HepG2 (cell line): ENCODE measurements around the gene COMMD4. TPM values are rescaled to one million over a fixed set of nuclear protein-coding genes. Genes with fewer than 3 reads are reported as not detected.

Source experiments
- ARNT2 ChIP-seq: sonication (generic); formaldehyde crosslinking; IDR thresholded peaks from 2 replicates; pipeline ENCODE4 v1.8.0; 2022; ENCODE audit warnings: mild to moderate bottlenecking, low read depth, missing genetic modification reagents, moderate library complexity
- ETV6 ChIP-seq: sonication (generic); formaldehyde crosslinking; conservative IDR thresholded peaks from 2 replicates; pipeline ENCODE4 v1.4.0; 2020; ENCODE audit warnings: missing genetic modification reagents
- FIP1L1 ChIP-seq: fragments of 200-400 bp; formaldehyde crosslinking; IDR thresholded peaks from 2 replicates; pipeline ENCODE4 v1.6.1; 2018; ENCODE audit warnings: low read depth, mild to moderate bottlenecking, low read length, moderate library complexity, borderline replicate concordance; ENCODE audit not compliant: insufficient read depth
- HNRNPLL ChIP-seq: fragments of 200-400 bp; formaldehyde crosslinking; IDR thresholded peaks from 2 replicates; pipeline ENCODE4 v1.6.1; 2017; ENCODE audit warnings: mild to moderate bottlenecking, low read depth, low read length; ENCODE audit not compliant: poor library complexity, severe bottlenecking
- MAF1 ChIP-seq: sonication (generic); formaldehyde crosslinking; IDR thresholded peaks from 2 replicates; pipeline ENCODE4 v1.5.0; 2020; ENCODE audit warnings: missing genetic modification reagents, borderline replicate concordance
- MYC ChIP-seq: sonication (generic); formaldehyde crosslinking; IDR thresholded peaks from 2 replicates; pipeline ENCODE4 v1.9.0; 2021; ENCODE audit warnings: missing genetic modification reagents, borderline replicate concordance
- PRPF4 ChIP-seq: fragments of 200-400 bp; formaldehyde crosslinking; IDR thresholded peaks from 2 replicates; pipeline ENCODE4 v1.6.1; 2016; ENCODE audit warnings: low read length, low read depth; ENCODE audit not compliant: poor library complexity, severe bottlenecking
- ZNF230 ChIP-seq: sonication (generic); formaldehyde crosslinking; IDR thresholded peaks from 2 replicates; pipeline ENCODE4 v1.4.0; 2020; ENCODE audit warnings: mild to moderate bottlenecking, missing genetic modification reagents
- ZNF256 ChIP-seq: sonication (generic); formaldehyde crosslinking; conservative IDR thresholded peaks from 2 replicates; pipeline ENCODE4 v1.4.0; 2020; ENCODE audit warnings: missing genetic modification reagents
- ZNF510 ChIP-seq: sonication (generic); formaldehyde crosslinking; IDR thresholded peaks from 2 replicates; pipeline ENCODE4 v1.4.0; 2020; ENCODE audit warnings: low read depth, mild to moderate bottlenecking, missing genetic modification reagents
- ZNF543 ChIP-seq: sonication (generic); formaldehyde crosslinking; IDR thresholded peaks from 2 replicates; pipeline ENCODE4 v1.4.0; 2020; ENCODE audit warnings: mild to moderate bottlenecking, missing genetic modification reagents
- ZNF564 ChIP-seq: sonication (generic); formaldehyde crosslinking; IDR thresholded peaks from 2 replicates; pipeline ENCODE4 v1.8.1; 2023; ENCODE audit warnings: mild to moderate bottlenecking, missing genetic modification reagents
- ZNF816 ChIP-seq: sonication (generic); formaldehyde crosslinking; IDR thresholded peaks from 2 replicates; pipeline ENCODE4 v1.8.0; 2022; ENCODE audit warnings: missing genetic modification reagents, mild to moderate bottlenecking, borderline replicate concordance
- polyA plus RNA-seq, 8 experiments: library from polyadenylated mRNA; depleted of rRNA in 3 of 8; stranded (reverse) in 7 of 8; unstranded in 1 of 8; fragments of >200 nt; fragmentation: Illumina TruSeq in 4 of 8; extraction: Trizol in 4 of 8; gene quantifications; 2 replicates each; pipeline versions ENCODE4 v1.2.1 to v1.2.3, GENCODE V29; 2011 to 2016; ENCODE audit warnings: low read depth in 4 of 8, missing spikeins in 1 of 8, mixed read lengths in 1 of 8; ENCODE audit not compliant: insufficient read depth in 1 of 8
- total RNA-seq, 5 experiments: library from RNA; depleted of rRNA; stranded (reverse); fragments of >200 nt; fragmentation: Illumina TruSeq; extraction: Trizol; gene quantifications; 2 replicates each; pipeline ENCODE4 v1.2.3, GENCODE V29; 2016; ENCODE audit warnings: low read depth in 1 of 5
- TF ChIP-seq, protein P1 (sequence below), 2 experiments: sonication (generic) in 1 of 2; formaldehyde crosslinking in 1 of 2; IDR thresholded peaks; 2 replicates each; pipeline versions ENCODE4 v1.4.0 to v1.6.1; 2018 to 2020; ENCODE audit warnings: missing genetic modification reagents in 2 of 2, borderline replicate concordance in 1 of 2, low read depth in 1 of 2, mild to moderate bottlenecking in 1 of 2, missing biosample characterization in 1 of 2
- TF ChIP-seq, protein P2 (sequence below): sonication (generic); formaldehyde crosslinking; IDR thresholded peaks from 2 replicates; pipeline ENCODE4 v1.5.1; 2020; ENCODE audit warnings: missing genetic modification reagents, mild to moderate bottlenecking, borderline replicate concordance
- TF ChIP-seq, protein P3 (sequence below): sonication (generic); formaldehyde crosslinking; IDR thresholded peaks from 2 replicates; pipeline ENCODE4 v1.8.0; 2022; ENCODE audit warnings: missing genetic modification reagents, mild to moderate bottlenecking, inconsistent platforms, borderline replicate concordance
- TF ChIP-seq, protein P4 (sequence below): IDR thresholded peaks from 2 replicates; pipeline ENCODE4 v1.6.1; 2012; ENCODE audit warnings: low read depth, low read length, improper control_type of control experiment
- TF ChIP-seq, protein P5 (sequence below): sonication (generic); formaldehyde crosslinking; IDR thresholded peaks from 2 replicates; pipeline ENCODE4 v1.5.1; 2020; ENCODE audit warnings: mild to moderate bottlenecking, missing genetic modification reagents, moderate library complexity

COMMD4 gene
- total and polyA plus RNA-seq, 2 of the 13 experiments (the other 11 are each of a cell fraction or from before 2014, with no cell fraction given): 45.8 to 89.9 TPM

DNA sequence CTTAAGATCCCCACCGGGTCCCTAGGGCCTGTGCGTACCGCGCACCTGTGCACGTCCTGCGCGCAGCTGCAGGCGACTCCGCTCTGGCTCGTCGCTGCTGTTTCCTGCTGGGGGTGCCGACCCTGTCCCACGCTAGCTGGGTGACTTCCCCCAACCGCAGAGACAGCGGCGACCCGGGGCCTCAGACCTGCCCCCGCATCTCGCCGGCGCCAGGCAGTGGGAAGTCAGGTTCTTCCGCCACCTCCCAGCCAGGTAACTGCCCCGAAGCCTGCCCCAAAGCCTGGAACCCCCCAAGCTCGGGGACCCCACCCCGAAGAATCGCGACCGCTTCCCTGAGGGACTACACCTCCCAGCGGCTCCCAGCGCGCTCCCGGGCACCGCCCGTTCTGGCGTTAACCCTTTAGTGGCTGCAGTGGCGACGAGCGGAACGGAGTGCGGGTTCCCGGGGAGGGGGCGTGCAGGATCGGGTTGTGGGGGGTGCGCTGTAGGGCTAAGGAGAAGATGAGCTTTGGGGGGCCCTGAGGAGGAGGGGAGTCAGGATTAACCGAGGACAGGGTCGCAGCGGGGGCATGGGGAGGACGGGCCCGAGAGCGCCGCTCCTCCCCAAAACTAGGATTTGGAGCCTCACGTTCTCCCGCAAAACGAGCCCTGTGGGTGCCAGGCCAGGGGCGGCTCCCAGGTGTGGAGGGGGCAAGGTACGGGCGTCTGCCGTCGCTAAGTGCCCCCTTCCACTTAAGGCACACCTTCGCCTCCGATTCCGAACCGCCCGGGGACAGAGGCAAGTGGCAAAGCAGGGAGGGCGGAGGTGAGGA is 11.6 kb downstream of the COMMD4 start (continued):
- TF ChIP-seq, protein P1, sequence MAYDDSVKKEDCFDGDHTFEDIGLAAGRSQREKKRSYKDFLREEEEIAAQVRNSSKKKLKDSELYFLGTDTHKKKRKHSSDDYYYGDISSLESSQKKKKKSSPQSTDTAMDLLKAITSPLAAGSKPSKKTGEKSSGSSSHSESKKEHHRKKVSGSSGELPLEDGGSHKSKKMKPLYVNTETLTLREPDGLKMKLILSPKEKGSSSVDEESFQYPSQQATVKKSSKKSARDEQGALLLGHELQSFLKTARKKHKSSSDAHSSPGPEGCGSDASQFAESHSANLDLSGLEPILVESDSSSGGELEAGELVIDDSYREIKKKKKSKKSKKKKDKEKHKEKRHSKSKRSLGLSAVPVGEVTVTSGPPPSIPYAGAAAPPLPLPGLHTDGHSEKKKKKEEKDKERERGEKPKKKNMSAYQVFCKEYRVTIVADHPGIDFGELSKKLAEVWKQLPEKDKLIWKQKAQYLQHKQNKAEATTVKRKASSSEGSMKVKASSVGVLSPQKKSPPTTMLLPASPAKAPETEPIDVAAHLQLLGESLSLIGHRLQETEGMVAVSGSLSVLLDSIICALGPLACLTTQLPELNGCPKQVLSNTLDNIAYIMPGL (CRISPR knock-in tag; IDR thresholded peaks at IDR 0.05; ENCODE audit: borderline replicate concordance in 1 of 2, low read depth in 1 of 2): peak in 1 of 2 experiments; percentile 90; a peak in 3 of 4 replicates
- TF ChIP-seq ARNT2 (CRISPR knock-in tag): no peak; the same call in 1 of the 2 replicates
- no peak for TF ChIP-seq ETV6
- no peak for TF ChIP-seq ZNF256 (CRISPR knock-in tag)
- TF ChIP-seq ZNF510 (CRISPR knock-in tag): no peak
- no peak for TF ChIP-seq MAF1
- no peak for TF ChIP-seq ZNF816 (CRISPR knock-in tag)
- TF ChIP-seq ZNF230: no peak; the same call in 1 of the 2 replicates
- TF ChIP-seq, protein P2, sequence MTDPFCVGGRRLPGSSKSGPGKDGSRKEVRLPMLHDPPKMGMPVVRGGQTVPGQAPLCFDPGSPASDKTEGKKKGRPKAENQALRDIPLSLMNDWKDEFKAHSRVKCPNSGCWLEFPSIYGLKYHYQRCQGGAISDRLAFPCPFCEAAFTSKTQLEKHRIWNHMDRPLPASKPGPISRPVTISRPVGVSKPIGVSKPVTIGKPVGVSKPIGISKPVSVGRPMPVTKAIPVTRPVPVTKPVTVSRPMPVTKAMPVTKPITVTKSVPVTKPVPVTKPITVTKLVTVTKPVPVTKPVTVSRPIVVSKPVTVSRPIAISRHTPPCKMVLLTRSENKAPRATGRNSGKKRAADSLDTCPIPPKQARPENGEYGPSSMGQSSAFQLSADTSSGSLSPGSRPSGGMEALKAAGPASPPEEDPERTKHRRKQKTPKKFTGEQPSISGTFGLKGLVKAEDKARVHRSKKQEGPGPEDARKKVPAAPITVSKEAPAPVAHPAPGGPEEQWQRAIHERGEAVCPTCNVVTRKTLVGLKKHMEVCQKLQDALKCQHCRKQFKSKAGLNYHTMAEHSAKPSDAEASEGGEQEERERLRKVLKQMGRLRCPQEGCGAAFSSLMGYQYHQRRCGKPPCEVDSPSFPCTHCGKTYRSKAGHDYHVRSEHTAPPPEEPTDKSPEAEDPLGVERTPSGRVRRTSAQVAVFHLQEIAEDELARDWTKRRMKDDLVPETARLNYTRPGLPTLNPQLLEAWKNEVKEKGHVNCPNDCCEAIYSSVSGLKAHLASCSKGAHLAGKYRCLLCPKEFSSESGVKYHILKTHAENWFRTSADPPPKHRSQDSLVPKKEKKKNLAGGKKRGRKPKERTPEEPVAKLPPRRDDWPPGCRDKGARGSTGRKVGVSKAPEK (CRISPR knock-in tag): no peak
- no peak; the same call in none of the 2 replicates for TF ChIP-seq ZNF543 (CRISPR knock-in tag)
- TF ChIP-seq PRPF4: no peak
- peak; percentile 87 for TF ChIP-seq HNRNPLL
- TF ChIP-seq ZNF564 (CRISPR knock-in tag): no peak
- TF ChIP-seq, protein P3, sequence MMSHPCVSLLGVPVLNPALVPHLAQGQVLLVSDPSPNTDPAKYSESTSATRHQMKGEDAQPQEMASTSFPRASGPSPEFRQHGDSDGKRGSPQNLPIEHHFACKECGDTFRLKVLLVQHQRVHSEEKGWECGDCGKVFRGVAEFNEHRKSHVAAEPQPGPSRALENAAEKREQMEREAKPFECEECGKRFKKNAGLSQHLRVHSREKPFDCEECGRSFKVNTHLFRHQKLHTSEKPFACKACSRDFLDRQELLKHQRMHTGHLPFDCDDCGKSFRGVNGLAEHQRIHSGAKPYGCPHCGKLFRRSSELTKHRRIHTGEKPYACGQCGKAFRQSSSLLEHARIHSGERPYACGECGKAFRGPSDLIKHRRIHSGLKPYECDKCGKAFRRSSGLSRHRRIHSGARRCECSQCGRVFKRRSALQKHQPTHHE (CRISPR knock-in tag): peak; percentile 87; the same call in 1 of the 2 replicates
- TF ChIP-seq, protein P4, sequence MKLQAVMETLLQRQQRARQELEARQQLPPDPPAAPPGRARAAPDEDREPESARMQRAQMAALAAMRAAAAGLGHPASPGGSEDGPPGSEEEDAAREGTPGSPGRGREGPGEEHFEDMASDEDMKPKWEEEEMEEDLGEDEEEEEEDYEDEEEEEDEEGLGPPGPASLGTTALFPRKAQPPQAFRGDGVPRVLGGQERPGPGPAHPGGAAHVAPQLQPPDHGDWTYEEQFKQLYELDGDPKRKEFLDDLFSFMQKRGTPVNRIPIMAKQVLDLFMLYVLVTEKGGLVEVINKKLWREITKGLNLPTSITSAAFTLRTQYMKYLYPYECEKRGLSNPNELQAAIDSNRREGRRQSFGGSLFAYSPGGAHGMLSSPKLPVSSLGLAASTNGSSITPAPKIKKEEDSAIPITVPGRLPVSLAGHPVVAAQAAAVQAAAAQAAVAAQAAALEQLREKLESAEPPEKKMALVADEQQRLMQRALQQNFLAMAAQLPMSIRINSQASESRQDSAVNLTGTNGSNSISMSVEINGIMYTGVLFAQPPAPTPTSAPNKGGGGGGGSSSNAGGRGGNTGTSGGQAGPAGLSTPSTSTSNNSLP: no peak
- TF ChIP-seq MYC: peak; percentile 51
- TF ChIP-seq, protein P5, sequence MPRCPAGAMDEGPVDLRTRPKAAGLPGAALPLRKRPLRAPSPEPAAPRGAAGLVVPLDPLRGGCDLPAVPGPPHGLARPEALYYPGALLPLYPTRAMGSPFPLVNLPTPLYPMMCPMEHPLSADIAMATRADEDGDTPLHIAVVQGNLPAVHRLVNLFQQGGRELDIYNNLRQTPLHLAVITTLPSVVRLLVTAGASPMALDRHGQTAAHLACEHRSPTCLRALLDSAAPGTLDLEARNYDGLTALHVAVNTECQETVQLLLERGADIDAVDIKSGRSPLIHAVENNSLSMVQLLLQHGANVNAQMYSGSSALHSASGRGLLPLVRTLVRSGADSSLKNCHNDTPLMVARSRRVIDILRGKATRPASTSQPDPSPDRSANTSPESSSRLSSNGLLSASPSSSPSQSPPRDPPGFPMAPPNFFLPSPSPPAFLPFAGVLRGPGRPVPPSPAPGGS (CRISPR knock-in tag): no peak
- no peak for TF ChIP-seq FIP1L1
